ENCODE measurements around the gene TMEM72.

TMEM72 gene

DNA sequence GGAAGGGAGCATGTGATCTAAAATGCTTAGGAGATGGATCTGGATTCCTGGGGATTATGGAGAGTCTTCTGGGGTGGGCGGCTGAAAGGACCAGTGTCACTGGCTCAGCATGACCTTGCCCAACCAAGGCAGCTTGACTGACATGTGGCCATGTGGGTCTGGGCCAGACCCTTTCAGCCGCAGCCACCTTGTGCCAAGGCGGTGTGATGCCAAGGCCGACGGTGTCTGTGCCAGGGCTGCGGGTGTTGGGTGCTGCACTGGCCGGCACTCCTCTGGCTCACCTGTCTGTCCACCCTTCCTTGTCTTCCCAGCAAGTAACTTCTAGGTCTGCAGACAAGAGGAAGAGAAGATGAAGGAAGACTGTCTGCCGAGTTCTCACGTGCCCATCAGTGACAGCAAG lies 58.7 kb downstream of the TMEM72 start:
- ATAC-seq = no peak
- TF ChIP-seq ZC3H10 (CRISPR knock-in tag; IDR thresholded peaks at IDR 0.05) (no peak), TOX (CRISPR knock-in tag; IDR thresholded peaks at IDR 0.05; ENCODE audit: borderline replicate concordance) (no peak), PPARA (CRISPR knock-in tag; IDR thresholded peaks at IDR 0.05; ENCODE audit: borderline replicate concordance) (no peak), TCF4 (CRISPR knock-in tag; IDR thresholded peaks at IDR 0.05; ENCODE audit: borderline replicate concordance) (no peak), ZFP3 (CRISPR knock-in tag; IDR thresholded peaks at IDR 0.05) (no peak), ESRRG (CRISPR knock-in tag; IDR thresholded peaks at IDR 0.05) (no peak), OSR1 (CRISPR knock-in tag; IDR thresholded peaks at IDR 0.05) (no peak), BACH2 (CRISPR knock-in tag; IDR thresholded peaks at IDR 0.05; ENCODE audit: borderline replicate concordance) (no peak), ZNF8 (CRISPR knock-in tag; IDR thresholded peaks at IDR 0.05) (no peak), SNAI2 (CRISPR knock-in tag; IDR thresholded peaks at IDR 0.05) (no peak), ZNF70 (CRISPR knock-in tag; IDR thresholded peaks at IDR 0.05) (no peak), RARB (CRISPR knock-in tag; IDR thresholded peaks at IDR 0.05) (no peak), ARNTL (CRISPR knock-in tag; IDR thresholded peaks at IDR 0.05; ENCODE audit: borderline replicate concordance, low read depth) (no peak), GLIS3 (CRISPR knock-in tag; IDR thresholded peaks at IDR 0.05) (no peak), ZNF565 (CRISPR knock-in tag; conservative IDR thresholded peaks at IDR 0.05; ENCODE audit: low read depth) (no peak), CSDC2 (CRISPR knock-in tag; IDR thresholded peaks at IDR 0.05) (no peak)
- TF ChIP-seq, protein P1, sequence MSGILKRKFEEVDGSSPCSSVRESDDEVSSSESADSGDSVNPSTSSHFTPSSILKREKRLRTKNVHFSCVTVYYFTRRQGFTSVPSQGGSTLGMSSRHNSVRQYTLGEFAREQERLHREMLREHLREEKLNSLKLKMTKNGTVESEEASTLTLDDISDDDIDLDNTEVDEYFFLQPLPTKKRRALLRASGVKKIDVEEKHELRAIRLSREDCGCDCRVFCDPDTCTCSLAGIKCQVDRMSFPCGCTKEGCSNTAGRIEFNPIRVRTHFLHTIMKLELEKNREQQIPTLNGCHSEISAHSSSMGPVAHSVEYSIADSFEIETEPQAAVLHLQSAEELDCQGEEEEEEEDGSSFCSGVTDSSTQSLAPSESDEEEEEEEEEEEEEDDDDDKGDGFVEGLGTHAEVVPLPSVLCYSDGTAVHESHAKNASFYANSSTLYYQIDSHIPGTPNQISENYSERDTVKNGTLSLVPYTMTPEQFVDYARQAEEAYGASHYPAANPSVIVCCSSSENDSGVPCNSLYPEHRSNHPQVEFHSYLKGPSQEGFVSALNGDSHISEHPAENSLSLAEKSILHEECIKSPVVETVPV (CRISPR knock-in tag; IDR thresholded peaks at IDR 0.05) = no peak
- TF ChIP-seq, protein P2, sequence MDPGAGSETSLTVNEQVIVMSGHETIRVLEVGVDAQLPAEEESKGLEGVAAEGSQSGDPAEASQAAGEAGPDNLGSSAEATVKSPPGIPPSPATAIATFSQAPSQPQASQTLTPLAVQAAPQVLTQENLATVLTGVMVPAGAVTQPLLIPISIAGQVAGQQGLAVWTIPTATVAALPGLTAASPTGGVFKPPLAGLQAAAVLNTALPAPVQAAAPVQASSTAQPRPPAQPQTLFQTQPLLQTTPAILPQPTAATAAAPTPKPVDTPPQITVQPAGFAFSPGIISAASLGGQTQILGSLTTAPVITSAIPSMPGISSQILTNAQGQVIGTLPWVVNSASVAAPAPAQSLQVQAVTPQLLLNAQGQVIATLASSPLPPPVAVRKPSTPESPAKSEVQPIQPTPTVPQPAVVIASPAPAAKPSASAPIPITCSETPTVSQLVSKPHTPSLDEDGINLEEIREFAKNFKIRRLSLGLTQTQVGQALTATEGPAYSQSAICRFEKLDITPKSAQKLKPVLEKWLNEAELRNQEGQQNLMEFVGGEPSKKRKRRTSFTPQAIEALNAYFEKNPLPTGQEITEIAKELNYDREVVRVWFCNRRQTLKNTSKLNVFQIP (CRISPR knock-in tag; IDR thresholded peaks at IDR 0.05; ENCODE audit: borderline replicate concordance, low read depth) = no peak
- TF ChIP-seq, protein P3, sequence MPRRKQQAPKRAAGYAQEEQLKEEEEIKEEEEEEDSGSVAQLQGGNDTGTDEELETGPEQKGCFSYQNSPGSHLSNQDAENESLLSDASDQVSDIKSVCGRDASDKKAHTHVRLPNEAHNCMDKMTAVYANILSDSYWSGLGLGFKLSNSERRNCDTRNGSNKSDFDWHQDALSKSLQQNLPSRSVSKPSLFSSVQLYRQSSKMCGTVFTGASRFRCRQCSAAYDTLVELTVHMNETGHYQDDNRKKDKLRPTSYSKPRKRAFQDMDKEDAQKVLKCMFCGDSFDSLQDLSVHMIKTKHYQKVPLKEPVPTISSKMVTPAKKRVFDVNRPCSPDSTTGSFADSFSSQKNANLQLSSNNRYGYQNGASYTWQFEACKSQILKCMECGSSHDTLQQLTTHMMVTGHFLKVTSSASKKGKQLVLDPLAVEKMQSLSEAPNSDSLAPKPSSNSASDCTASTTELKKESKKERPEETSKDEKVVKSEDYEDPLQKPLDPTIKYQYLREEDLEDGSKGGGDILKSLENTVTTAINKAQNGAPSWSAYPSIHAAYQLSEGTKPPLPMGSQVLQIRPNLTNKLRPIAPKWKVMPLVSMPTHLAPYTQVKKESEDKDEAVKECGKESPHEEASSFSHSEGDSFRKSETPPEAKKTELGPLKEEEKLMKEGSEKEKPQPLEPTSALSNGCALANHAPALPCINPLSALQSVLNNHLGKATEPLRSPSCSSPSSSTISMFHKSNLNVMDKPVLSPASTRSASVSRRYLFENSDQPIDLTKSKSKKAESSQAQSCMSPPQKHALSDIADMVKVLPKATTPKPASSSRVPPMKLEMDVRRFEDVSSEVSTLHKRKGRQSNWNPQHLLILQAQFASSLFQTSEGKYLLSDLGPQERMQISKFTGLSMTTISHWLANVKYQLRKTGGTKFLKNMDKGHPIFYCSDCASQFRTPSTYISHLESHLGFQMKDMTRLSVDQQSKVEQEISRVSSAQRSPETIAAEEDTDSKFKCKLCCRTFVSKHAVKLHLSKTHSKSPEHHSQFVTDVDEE (CRISPR knock-in tag; IDR thresholded peaks at IDR 0.05) = no peak
- TF ChIP-seq, protein P4, sequence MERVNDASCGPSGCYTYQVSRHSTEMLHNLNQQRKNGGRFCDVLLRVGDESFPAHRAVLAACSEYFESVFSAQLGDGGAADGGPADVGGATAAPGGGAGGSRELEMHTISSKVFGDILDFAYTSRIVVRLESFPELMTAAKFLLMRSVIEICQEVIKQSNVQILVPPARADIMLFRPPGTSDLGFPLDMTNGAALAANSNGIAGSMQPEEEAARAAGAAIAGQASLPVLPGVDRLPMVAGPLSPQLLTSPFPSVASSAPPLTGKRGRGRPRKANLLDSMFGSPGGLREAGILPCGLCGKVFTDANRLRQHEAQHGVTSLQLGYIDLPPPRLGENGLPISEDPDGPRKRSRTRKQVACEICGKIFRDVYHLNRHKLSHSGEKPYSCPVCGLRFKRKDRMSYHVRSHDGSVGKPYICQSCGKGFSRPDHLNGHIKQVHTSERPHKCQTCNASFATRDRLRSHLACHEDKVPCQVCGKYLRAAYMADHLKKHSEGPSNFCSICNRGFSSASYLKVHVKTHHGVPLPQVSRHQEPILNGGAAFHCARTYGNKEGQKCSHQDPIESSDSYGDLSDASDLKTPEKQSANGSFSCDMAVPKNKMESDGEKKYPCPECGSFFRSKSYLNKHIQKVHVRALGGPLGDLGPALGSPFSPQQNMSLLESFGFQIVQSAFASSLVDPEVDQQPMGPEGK (CRISPR knock-in tag; IDR thresholded peaks at IDR 0.05; ENCODE audit: borderline replicate concordance) = no peak

DNA sequence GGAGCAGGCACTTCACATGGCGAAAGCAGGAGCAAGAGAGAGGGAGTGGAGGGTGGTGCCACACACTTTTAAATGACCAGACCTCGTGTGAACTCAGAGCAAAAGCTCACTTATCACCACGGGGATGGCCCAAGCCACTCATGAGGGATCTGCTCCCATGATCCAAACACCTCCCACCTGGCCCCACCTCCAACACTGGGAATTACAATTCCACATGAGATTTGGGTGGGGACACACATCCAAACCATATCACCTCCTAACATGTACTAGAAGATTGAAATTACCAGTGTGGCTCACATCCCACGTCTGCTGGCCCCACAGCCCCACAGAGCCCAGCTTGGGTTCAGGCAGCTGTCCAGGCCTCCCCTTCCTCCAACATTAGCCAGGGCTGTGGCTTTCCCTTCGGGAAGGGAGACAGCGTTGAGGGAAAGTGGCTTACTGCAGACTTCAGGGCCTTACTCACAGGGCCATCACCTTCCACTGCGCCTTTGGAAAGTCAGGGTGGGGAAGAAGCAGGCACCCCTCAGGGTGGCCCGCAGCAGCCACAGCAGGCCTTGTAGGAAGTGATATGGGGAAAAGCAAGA lies 59.8 kb downstream of the TMEM72 start:
- TF ChIP-seq ESRRG (CRISPR knock-in tag; IDR thresholded peaks at IDR 0.05) = no peak
- no peak for TF ChIP-seq ZFP3 (CRISPR knock-in tag; IDR thresholded peaks at IDR 0.05)
- no peak for TF ChIP-seq SNAI2 (CRISPR knock-in tag; IDR thresholded peaks at IDR 0.05)
- no peak for TF ChIP-seq ARNTL (CRISPR knock-in tag; IDR thresholded peaks at IDR 0.05; ENCODE audit: borderline replicate concordance, low read depth)
- TF ChIP-seq ZNF8 (CRISPR knock-in tag; IDR thresholded peaks at IDR 0.05) = no peak
- TF ChIP-seq, protein P2 (CRISPR knock-in tag; IDR thresholded peaks at IDR 0.05; ENCODE audit: borderline replicate concordance, low read depth) = no peak
- no peak for TF ChIP-seq GLIS3 (CRISPR knock-in tag; IDR thresholded peaks at IDR 0.05)
- no peak for TF ChIP-seq ZFP30 (CRISPR knock-in tag; IDR thresholded peaks at IDR 0.05)
- no peak for TF ChIP-seq RARB (CRISPR knock-in tag; IDR thresholded peaks at IDR 0.05)
- no peak for TF ChIP-seq PPARA (CRISPR knock-in tag; IDR thresholded peaks at IDR 0.05; ENCODE audit: borderline replicate concordance)
- TF ChIP-seq ZNF70 (CRISPR knock-in tag; IDR thresholded peaks at IDR 0.05) = no peak
- ATAC-seq = no peak

Measured in SK-N-SH treated with all-trans-retinoic acid at 6 μM for 48 hours (cell line).